NCI-H82 treated with DMSO at 0.1 percent for 48 hours (cell line): ENCODE data around the gene GP9.
"Not testable (repeated sequence)": the region's sequence is repeated elsewhere in the genome, so short reads cannot be mapped to it uniquely, and the experiment has no call there.

Source experiments
- DNase-seq: peaks from one replicate; lab custom pipeline; 2025; ENCODE audit not compliant: unreplicated experiment; lab: John Stamatoyannopoulos, UW

The GP9 gene

GRCh38 chr3:129069313-129070085, 8.9 kb downstream of the GP9 start:
- not testable (repeated sequence) for DNase-seq

DNA sequence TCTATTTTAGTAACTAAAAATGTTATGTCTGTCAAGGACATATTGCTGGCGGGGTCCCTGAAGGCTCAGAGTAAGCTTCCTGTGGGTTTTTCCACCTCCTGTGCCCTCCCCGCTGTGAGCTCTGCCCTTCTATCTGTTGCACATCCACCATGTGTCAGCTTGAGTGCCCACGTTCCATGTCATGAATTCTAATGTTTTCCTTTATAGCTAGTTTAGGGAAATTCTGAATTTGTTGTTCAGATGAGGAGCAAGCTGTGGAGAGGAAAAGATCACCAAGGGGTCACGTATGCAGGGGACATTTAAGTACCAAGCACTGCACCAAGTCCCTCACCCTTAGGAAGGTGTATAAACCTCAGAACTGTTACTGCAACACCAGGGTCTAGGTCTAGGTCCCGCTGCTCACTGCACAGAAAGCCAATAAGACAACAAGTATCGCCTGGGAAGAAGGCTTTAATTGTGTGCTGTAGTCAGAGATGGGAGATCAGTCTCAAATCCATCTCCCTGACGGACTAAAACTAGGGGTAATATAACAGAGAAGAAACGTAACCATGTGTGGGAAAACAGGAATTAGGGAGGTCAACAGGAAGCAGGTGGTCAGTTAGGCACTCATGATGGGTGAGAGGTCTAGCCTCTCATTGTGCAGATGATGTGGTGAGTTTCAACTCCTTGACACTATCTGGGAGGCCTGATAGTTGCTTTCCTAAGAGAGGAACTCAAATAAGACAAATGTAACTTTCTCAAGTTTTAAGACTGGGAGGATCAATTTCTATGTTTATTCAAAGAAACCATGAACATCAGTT, 9.7 kb downstream of the GP9 start:
- no peak for DNase-seq

GRCh38 chr3:129077222-129077621, 16.6 kb downstream of the GP9 start:
- DNase-seq: no peak

GRCh38 chr3:129078510-129078909, 17.9 kb downstream of the GP9 start:
- DNase-seq: no peak

DNA sequence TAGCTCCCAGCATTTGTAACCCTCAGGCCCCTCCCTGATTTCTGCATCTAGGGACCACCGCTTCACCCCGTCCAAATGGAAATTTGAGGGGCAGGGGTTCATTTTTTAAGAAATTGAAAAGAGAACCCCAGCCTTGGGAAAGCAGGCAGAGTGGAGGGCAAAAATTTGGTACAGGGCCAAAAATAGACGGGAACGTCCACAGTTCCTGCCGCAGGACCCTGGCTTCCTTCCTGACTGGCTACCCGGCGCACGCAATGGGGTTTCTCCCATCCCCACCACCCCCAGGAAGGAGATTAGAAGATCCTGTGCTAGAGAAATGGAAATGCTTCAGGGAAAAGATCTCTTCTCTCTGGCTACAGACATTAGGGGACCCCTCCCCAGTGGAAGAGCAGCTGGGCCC, 20.9 kb downstream of the GP9 start:
- DNase-seq: no peak

GRCh38 chr3:129082026-129082425, 21.4 kb downstream of the GP9 start:
- DNase-seq: no peak

- DNase-seq: no peak
Measured at GRCh38 chr3:129084501-129084900, 23.9 kb downstream of the GP9 start.

- no peak for DNase-seq
Measured at GRCh38 chr3:129085165-129085715, 24.7 kb downstream of the GP9 start.

DNA sequence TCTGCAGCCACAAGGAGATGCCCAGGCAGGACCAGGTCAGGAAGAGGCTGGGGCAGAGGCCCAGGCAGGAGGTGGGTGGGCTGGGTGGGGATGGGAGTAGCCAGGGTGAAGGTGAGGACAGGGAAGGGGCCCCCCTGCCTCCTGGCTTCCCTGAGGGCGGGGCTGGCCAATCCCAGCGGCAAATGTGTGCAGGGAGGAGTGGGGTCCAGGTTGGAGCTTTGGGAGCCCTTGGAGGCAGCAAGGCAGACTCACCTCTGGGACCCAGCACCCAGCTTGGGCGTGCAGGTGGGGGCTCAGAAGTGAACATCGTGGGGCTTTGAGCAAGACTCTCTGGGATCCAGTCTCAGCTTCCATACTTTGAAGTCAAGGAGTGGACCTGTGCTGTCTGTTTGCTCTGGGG, 25.2 kb downstream of the GP9 start:
- no peak for DNase-seq

DNA sequence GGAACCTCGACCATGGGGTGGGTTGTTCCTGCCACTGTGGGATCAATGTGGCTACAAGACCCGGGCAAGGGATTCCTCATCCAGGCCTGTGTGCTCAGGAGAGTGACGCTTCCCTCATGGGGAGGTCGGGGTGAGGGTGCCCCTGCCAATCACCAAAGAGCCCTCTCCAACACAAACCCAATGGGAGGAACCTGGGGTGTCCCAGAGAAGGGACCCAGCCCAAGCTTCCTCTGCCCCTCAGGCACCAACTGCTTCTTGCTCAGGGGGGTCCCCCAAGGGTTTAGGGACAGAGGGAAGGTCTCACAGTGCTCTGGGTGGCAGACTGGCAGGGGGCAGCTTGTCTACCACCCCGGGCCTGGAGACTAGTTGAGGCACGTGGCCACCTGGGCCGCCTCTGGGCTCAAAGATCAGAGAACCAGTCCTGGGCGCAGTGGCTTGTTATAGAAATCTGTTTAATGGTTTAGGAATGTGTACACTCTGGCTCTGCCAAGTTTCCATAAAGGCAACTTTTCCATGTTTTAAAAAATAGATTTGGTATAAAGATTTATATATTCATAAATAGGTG, 26.6 kb downstream of the GP9 start:
- no peak for DNase-seq

- not testable (repeated sequence) for DNase-seq
Measured at GRCh38 chr3:129087904-129088303, 27.3 kb downstream of the GP9 start.

DNA sequence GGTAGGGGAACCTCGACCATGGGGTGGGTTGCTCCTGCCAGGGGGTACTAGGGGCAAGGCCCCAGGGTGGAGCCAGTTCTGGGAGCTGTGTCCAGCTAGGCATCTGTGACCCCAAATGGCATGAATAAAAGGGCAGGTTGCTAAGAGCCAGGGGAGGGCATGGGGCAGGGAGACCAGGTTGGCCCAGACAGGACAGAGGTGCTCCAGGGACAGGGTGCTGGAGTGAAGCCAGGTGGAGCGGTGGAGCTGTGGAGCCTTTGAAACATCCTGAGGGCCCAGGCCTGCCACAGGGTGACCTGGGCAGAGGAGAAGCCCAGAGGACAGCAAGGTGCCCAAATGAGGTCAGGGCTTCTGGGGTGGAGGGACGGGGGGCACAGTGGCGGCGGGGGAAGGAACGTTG, 27.7 kb downstream of the GP9 start:
- DNase-seq: not testable (repeated sequence)

DNA sequence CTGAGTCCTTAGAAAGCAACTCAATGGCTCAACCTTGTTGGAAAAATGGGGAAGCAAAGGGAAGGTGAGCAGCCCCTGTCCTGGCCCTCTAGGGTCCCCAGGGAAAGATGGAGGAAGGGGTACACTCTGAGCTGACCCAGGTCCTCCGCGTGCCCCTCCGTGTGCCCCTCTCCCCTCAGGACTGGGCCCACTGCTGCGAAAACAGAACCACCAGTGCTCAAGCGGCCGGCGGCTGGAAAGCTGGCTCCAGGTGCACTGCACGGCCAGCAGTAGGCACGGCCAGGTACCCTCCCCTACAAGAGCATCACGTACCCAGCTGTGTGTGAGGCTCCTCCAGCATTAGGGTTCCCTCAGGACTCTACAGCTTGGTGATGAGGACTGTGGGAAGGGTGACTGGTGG, 34.7 kb downstream of the GP9 start:
- no peak for DNase-seq

- no peak for DNase-seq
Measured at GRCh38 chr3:129100274-129100673, 39.7 kb downstream of the GP9 start.

DNA sequence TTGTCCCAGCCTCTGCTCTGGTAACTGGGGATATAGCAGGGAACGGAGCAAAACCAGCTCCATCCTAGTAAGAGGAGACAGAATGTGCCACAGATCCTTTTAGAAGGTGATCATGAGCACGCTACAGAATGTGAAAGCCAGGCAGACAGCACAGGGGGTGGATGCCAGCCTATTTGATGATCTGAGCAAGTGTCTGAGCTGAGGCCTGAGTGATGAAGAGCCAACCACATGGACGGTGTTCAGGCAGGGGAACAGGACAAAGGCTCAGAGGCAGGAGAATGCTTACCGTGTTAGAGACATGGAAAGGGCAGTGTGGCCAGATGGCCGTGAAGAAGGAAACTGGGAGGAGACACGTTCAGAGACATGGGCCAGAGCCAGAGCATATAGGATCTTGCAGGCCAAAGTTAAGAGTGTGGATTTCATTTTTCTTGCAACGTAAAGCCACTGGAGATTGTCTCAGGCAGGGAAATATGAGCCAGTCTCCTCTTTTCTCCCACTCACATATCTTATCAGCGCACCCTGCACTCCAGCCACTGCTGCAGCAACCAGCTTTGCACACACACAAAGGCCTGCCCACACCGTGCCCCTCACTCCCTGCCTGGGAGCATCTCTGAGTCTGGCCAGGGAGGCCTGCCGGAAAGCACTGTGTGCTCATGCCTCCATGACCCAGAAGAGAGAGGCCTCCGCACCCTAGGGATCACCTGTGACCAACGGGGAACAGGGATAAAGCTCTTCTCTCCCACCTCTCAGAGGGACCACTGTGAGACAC, 41.0 kb downstream of the GP9 start:
- DNase-seq: no peak

GRCh38 chr3:129103296-129103695, 42.7 kb downstream of the GP9 start:
- no peak for DNase-seq

DNA sequence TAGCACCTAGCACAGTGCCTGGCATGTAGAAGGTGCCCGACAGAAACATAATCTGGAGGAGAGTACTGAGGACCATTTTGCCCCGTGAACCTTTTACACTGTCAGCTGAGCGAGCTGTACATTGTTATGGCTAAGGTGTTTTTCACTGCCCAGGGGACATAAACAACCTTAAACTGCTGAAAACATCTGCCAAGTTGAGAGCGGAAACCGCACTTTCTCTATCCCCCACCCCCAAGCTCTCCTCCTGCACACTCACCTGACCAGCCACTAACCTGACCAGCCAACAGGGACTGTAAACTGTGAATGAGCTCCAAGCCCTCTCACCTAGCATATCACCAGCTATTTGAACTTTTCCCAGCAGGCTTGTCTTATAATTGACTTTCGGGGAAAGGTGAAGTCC, 43.5 kb downstream of the GP9 start:
- no peak for DNase-seq

DNA sequence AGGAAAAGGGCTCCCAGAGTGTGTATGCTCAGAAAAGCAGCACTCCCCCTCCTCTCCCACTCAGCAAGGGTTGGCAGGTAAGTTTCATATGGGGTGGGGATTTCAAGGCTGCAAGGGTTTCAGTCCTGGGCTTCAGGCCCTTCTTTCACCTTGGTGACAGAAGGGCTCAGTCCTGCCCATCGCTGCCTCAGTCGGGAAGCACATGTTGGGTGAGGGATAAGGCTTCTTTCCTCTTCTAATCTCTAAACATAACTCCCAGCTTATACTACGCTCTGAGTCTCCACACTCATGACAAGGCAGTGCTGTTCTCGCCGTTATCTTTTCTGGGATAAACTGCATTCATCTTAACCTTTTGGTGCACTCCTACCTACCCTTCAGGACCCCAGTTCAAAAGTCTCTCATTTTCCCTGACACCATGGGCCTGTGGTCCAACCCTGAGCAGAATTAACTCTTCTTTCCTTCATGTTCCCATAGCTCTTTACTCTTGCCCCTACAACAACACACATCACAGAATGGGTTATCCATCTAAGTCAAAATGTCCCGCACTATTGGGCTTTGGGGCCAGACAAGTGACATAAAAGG, 44.0 kb downstream of the GP9 start:
- no peak for DNase-seq

GRCh38 chr3:129105862-129106261, 45.3 kb downstream of the GP9 start:
- DNase-seq: no peak

GRCh38 chr3:129106320-129106719, 45.7 kb downstream of the GP9 start:
- no peak for DNase-seq
